HCT116 (cell line): Measurements from ENCODE around the gene SORL1-AS1.

ENCODE experiments used
- ATAC-seq: fragments of 200-7000 bp; cut with Tn5 transposase; 2 replicates; pipeline ENCODE4 v1.9.1; 2020; ENCODE audit warnings: mild to moderate bottlenecking, moderate library complexity
- BruUV-seq: library from RNA; stranded (reverse); fragments of 400-500 nt; replicated peaks from 2 replicates; lab custom pipeline; 2021; lab: Mats Ljungman, UMichigan
- CTCF ChIA-PET: fragments of 300-600 bp; sonication (Branson Sonifier 250); formaldehyde crosslinking; loops from one replicate; lab custom pipeline; 2021; ENCODE audit warnings: antibody characterized with exemption; lab: Charles Lee
- POLR2A ChIA-PET: fragments of 300-600, 350-600 bp; sonication (Branson Sonifier 250); formaldehyde crosslinking; loops from one replicate; lab custom pipeline; 2021; ENCODE audit warnings: antibody characterized with exemption; lab: Charles Lee
- RAD21 ChIA-PET, 2 experiments: fragments of 300-600 bp; sonication (Branson Sonifier 250); formaldehyde crosslinking; loops; one replicate each; lab custom pipeline; 2023; ENCODE audit warnings: low total read pairs in 2 of 2; ENCODE audit not compliant: uncharacterized antibody in 2 of 2, unreplicated experiment in 2 of 2, low non-redundant PET in 1 of 2; lab: Charles Lee
- DNase-seq: peaks from one replicate; pipeline ENCODE4 v3.0.0-alpha.2; 2010; ENCODE audit warnings: low read depth, low spot score
- H2AFZ ChIP-seq: fragments of 200-600 bp; shearing (Covaris generic), sonication (generic); 2 replicates; pipeline ENCODE4 v1.6.1; 2017; ENCODE audit warnings: low read depth, mixed run types, mixed read lengths, antibody characterized with exemption, low read length; ENCODE audit not compliant: poor library complexity, severe bottlenecking
- H3K27ac ChIP-seq: 2 replicates; pipeline ENCODE4 v1.5.1; 2012; ENCODE audit warnings: low read depth, low read length
- H3K27me3 ChIP-seq: fragments of 200-600 bp; sonication (generic); 2 replicates; pipeline ENCODE4 v1.6.1; 2016; ENCODE audit warnings: mixed run types, low read length, mixed read lengths; ENCODE audit not compliant: insufficient read depth
- H3K36me3 ChIP-seq, 2 experiments: fragments of 200-500 bp in 1 of 2; fragments of 200-600 bp in 1 of 2; sonication (Bioruptor generic) in 1 of 2; sonication (generic) in 1 of 2; 2 replicates each; pipeline versions ENCODE4 v1.5.1 to v1.6.1; 2014 to 2016; ENCODE audit warnings: low read length in 2 of 2, inconsistent platforms in 1 of 2, mixed read lengths in 1 of 2, mixed run types in 1 of 2; ENCODE audit not compliant: insufficient read depth in 2 of 2, control insufficient read depth in 1 of 2
- H3K4me1 ChIP-seq, 2 experiments: fragments of 200-600 bp in 1 of 2; sonication (generic) in 1 of 2; 2 replicates each; pipeline versions ENCODE4 v1.5.1 to v1.6.1; 2012 to 2017; ENCODE audit warnings: low read length in 2 of 2, inconsistent platforms in 1 of 2, mild to moderate bottlenecking in 1 of 2, mixed read lengths in 1 of 2, mixed run types in 1 of 2, moderate library complexity in 1 of 2; ENCODE audit not compliant: insufficient read depth in 2 of 2, control insufficient read depth in 1 of 2
- H3K4me2 ChIP-seq: fragments of 200-600 bp; sonication (generic); 2 replicates; pipeline ENCODE4 v1.6.1; 2017; ENCODE audit warnings: mixed run types, low read length, mixed read lengths
- H3K4me3 ChIP-seq, 2 experiments: fragments of 200-600 bp in 1 of 2; sonication (generic) in 1 of 2; replicated peaks in 1 of 2; 2 replicates each; pipeline ENCODE4 v1.5.1; 2011 to 2016; ENCODE audit warnings: low read length in 2 of 2, control low read depth in 1 of 2, low read depth in 1 of 2, mild to moderate bottlenecking in 1 of 2, mixed read lengths in 1 of 2, mixed run types in 1 of 2
- H3K79me2 ChIP-seq: fragments of 200-600 bp; sonication (generic); 2 replicates; pipeline ENCODE4 v1.6.1; 2017; ENCODE audit warnings: mild to moderate bottlenecking, mixed run types, low read length, moderate library complexity, mixed read lengths; ENCODE audit not compliant: insufficient read depth
- H3K9ac ChIP-seq: fragments of 200-600 bp; sonication (generic); 2 replicates; pipeline ENCODE4 v1.6.1; 2016; ENCODE audit warnings: low read length, mixed read lengths
- H3K9me2 ChIP-seq: fragments of 200-600 bp; sonication (generic), shearing (Covaris generic); 2 replicates; pipeline ENCODE4 v1.6.1; 2017; ENCODE audit warnings: mixed run types, mild to moderate bottlenecking, moderate library complexity; ENCODE audit not compliant: insufficient read depth
- H3K9me3 ChIP-seq, 2 experiments: fragments of 200-500 bp in 1 of 2; fragments of 200-600 bp in 1 of 2; sonication (Bioruptor generic) in 1 of 2; sonication (generic) in 1 of 2; 2 replicates each; pipeline ENCODE4 v1.6.1; 2014 to 2017; ENCODE audit warnings: low read length in 2 of 2, mixed read lengths in 2 of 2, inconsistent platforms in 1 of 2, low read depth in 1 of 2, mild to moderate bottlenecking in 1 of 2, mixed run types in 1 of 2, moderate library complexity in 1 of 2; ENCODE audit not compliant: control insufficient read depth in 1 of 2, insufficient read depth in 1 of 2
- H4K20me1 ChIP-seq: fragments of 200-600 bp; sonication (generic), shearing (Covaris generic); 2 replicates; pipeline ENCODE4 v1.6.1; 2017; ENCODE audit warnings: mixed run types, mild to moderate bottlenecking, moderate library complexity; ENCODE audit not compliant: insufficient read depth
- CBX3 ChIP-seq: IDR thresholded peaks from 2 replicates; pipeline ENCODE4 v1.6.1; 2012; ENCODE audit warnings: low read depth
- EZH2 ChIP-seq: fragments of 200-600 bp; sonication (generic); IDR thresholded peaks from 2 replicates; pipeline ENCODE4 v1.6.1; 2017; ENCODE audit warnings: antibody characterized with exemption, mixed run types
- FOSL1 ChIP-seq: IDR thresholded peaks from 2 replicates; pipeline ENCODE4 v1.6.1; 2012; ENCODE audit warnings: low read depth
- JUND ChIP-seq: IDR thresholded peaks from 2 replicates; pipeline ENCODE4 v1.6.1; 2012
- POLR2A ChIP-seq: IDR thresholded peaks from 2 replicates; pipeline ENCODE4 v1.7.0; 2011; ENCODE audit warnings: borderline replicate concordance; ENCODE audit not compliant: insufficient read depth, insufficient read length; ENCODE audit errors: extremely low read depth
- RAD21 ChIP-seq: IDR thresholded peaks from 2 replicates; pipeline ENCODE4 v1.6.1; 2012; ENCODE audit warnings: low read depth, mild to moderate bottlenecking
- SIN3A ChIP-seq: IDR thresholded peaks from 2 replicates; pipeline ENCODE4 v1.6.1; 2012; ENCODE audit warnings: low read depth
- SRF ChIP-seq: IDR thresholded peaks from 2 replicates; pipeline ENCODE4 v1.6.1; 2012; ENCODE audit warnings: low read depth
- YY1 ChIP-seq: IDR thresholded peaks from 2 replicates; pipeline ENCODE4 v1.6.1; 2011; ENCODE audit warnings: low read length, low read depth, moderate library complexity, mild to moderate bottlenecking; ENCODE audit not compliant: insufficient replicate concordance; ENCODE audit errors: extremely low read depth
- ZNF274 ChIP-seq: fragments of 200-500 bp; sonication (Bioruptor generic); IDR thresholded peaks from 2 replicates; pipeline ENCODE4 v1.6.1; 2014; ENCODE audit warnings: mild to moderate bottlenecking, low read depth, low read length, inconsistent platforms
- intact Hi-C: fragments of 100-400 bp; cut with micrococcal nuclease; formaldehyde crosslinking; loops from 2 replicates; pipeline ENCODE4 v1.10.0; 2022
- TF ChIP-seq, protein P1 (sequence below): IDR thresholded peaks from 2 replicates; pipeline ENCODE4 v1.6.1; 2012; ENCODE audit warnings: low read depth
- TF ChIP-seq, protein P2 (sequence below): IDR thresholded peaks from 2 replicates; pipeline ENCODE4 v1.6.1; 2012
- TF ChIP-seq, protein P3 (sequence below), 3 experiments: fragments of 200-600 bp in 1 of 3; sonication (generic) in 1 of 3; IDR thresholded peaks in 2 of 3; conservative IDR thresholded peaks in 1 of 3; 2 replicates each; pipeline ENCODE4 v1.5.1; 2012 to 2017; ENCODE audit warnings: low read depth in 2 of 3, low read length in 2 of 3, antibody characterized with exemption in 1 of 3, borderline replicate concordance in 1 of 3, control low read depth in 1 of 3, mild to moderate bottlenecking in 1 of 3, mixed read lengths in 1 of 3, mixed run types in 1 of 3, moderate library complexity in 1 of 3; ENCODE audit not compliant: insufficient read depth in 1 of 3

The SORL1-AS1 gene

DNA sequence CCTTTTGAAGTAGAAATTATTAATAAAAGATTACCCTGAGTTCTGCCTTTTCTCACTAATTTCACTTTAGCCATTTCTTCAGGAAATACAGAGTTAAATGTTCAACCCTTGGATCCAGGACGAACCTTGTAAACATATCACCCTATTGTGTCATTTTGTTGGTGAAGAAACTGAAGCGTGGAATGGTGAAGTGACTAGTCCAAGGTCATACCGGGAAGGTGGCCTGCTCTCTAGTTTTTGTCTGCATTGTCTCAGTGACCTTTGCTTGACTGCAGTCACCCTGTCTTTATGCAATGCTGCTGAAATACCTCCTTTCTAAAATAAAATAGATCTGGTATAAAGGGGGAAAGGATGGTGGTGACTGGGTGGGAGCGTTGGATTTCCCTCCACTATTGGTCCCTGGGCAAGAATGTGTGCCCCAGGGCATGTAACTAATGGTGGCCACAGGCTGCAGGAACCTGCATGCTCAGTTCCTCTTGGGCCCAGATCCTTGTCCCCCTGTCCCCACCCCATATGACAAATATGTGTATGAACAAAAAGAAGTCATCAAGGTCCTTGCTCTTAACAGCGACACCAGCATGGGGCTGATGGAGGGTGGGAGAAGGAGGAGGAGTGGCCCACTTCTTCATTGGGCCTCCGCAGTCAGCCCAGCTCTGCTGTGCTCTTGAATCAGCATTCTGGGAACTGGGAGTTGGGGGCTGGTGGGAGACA lies 977 bp upstream of the SORL1-AS1 start:
- H3K9me3 ChIP-seq = no peaks in the 10 kb centered on the region
- H3K4me1 ChIP-seq = peaks cover 8 to 16% of the 10 kb centered on the region in 2 experiments; a peak in 3 of 4 replicates
- BruUV-seq = TSS peak; percentile 49
- TF ChIP-seq SIN3A (no peak), YY1 (no peak), FOSL1 (no peak), RAD21 (no peak), EZH2 (no peak), POLR2A (no peak), ZNF274 (no peak), SRF (no peak), JUND (no peak), CBX3 (no peak)
- TF ChIP-seq, protein P1, sequence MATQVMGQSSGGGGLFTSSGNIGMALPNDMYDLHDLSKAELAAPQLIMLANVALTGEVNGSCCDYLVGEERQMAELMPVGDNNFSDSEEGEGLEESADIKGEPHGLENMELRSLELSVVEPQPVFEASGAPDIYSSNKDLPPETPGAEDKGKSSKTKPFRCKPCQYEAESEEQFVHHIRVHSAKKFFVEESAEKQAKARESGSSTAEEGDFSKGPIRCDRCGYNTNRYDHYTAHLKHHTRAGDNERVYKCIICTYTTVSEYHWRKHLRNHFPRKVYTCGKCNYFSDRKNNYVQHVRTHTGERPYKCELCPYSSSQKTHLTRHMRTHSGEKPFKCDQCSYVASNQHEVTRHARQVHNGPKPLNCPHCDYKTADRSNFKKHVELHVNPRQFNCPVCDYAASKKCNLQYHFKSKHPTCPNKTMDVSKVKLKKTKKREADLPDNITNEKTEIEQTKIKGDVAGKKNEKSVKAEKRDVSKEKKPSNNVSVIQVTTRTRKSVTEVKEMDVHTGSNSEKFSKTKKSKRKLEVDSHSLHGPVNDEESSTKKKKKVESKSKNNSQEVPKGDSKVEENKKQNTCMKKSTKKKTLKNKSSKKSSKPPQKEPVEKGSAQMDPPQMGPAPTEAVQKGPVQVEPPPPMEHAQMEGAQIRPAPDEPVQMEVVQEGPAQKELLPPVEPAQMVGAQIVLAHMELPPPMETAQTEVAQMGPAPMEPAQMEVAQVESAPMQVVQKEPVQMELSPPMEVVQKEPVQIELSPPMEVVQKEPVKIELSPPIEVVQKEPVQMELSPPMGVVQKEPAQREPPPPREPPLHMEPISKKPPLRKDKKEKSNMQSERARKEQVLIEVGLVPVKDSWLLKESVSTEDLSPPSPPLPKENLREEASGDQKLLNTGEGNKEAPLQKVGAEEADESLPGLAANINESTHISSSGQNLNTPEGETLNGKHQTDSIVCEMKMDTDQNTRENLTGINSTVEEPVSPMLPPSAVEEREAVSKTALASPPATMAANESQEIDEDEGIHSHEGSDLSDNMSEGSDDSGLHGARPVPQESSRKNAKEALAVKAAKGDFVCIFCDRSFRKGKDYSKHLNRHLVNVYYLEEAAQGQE = no peak
- TF ChIP-seq, protein P2, sequence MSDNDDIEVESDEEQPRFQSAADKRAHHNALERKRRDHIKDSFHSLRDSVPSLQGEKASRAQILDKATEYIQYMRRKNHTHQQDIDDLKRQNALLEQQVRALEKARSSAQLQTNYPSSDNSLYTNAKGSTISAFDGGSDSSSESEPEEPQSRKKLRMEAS = no peak
- TF ChIP-seq, protein P3, sequence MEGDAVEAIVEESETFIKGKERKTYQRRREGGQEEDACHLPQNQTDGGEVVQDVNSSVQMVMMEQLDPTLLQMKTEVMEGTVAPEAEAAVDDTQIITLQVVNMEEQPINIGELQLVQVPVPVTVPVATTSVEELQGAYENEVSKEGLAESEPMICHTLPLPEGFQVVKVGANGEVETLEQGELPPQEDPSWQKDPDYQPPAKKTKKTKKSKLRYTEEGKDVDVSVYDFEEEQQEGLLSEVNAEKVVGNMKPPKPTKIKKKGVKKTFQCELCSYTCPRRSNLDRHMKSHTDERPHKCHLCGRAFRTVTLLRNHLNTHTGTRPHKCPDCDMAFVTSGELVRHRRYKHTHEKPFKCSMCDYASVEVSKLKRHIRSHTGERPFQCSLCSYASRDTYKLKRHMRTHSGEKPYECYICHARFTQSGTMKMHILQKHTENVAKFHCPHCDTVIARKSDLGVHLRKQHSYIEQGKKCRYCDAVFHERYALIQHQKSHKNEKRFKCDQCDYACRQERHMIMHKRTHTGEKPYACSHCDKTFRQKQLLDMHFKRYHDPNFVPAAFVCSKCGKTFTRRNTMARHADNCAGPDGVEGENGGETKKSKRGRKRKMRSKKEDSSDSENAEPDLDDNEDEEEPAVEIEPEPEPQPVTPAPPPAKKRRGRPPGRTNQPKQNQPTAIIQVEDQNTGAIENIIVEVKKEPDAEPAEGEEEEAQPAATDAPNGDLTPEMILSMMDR (IDR thresholded peaks at IDR 0.05 in 2 of 3, conservative IDR thresholded peaks at IDR 0.05 in 1 of 3; ENCODE audit: borderline replicate concordance in 1 of 3, insufficient read depth in 1 of 3, low read depth in 2 of 3, low read length in 2 of 3) = no peak
- H3K79me2 ChIP-seq = no peaks in the 10 kb centered on the region
- H3K36me3 ChIP-seq = no peaks in the 10 kb centered on the region
- H2AFZ ChIP-seq = no peak overlapping the region
- no peak for DNase-seq
- H3K9me2 ChIP-seq = no peaks in the 10 kb centered on the region
- RAD21 ChIA-PET = no interaction called here
- no peak overlapping the region for H3K9ac ChIP-seq
- no peaks in the 10 kb centered on the region for H4K20me1 ChIP-seq
- no peak overlapping the region for H3K4me3 ChIP-seq
- peak overlapping the region; percentile 92; the same call in 1 of the 2 replicates for H3K4me2 ChIP-seq
- CTCF ChIA-PET = no interaction called here
- no peaks in the 10 kb centered on the region for H3K27me3 ChIP-seq
- ATAC-seq = no peak
- intact Hi-C loops = no loop called here
- no peak overlapping the region for H3K27ac ChIP-seq
- POLR2A ChIA-PET = no interaction called here
